Ishikawa (cell line): ENCODE results near the gene LYRM2.

Experiments
- CEBPB ChIP-seq: IDR thresholded peaks from 2 replicates; pipeline ENCODE4 v1.6.1; 2012
- CREB1 ChIP-seq: IDR thresholded peaks from 2 replicates; pipeline ENCODE4 v1.6.1; 2012; ENCODE audit warnings: low read depth
- EP300 ChIP-seq: IDR thresholded peaks from 2 replicates; pipeline ENCODE4 v1.6.1; 2012; ENCODE audit warnings: borderline replicate concordance
- FOXM1 ChIP-seq: IDR thresholded peaks from 2 replicates; pipeline ENCODE4 v1.6.1; 2012; ENCODE audit warnings: low read depth, borderline replicate concordance
- MAX ChIP-seq: IDR thresholded peaks from 2 replicates; pipeline ENCODE4 v1.6.1; 2012
- NFIC ChIP-seq: IDR thresholded peaks from 2 replicates; pipeline ENCODE4 v1.6.1; 2012
- RAD21 ChIP-seq: IDR thresholded peaks from 2 replicates; pipeline ENCODE4 v1.6.1; 2012; ENCODE audit warnings: low read depth
- REST ChIP-seq: IDR thresholded peaks from 2 replicates; pipeline ENCODE4 v1.6.1; 2012; ENCODE audit warnings: low read depth, mild to moderate bottlenecking
- TAF1 ChIP-seq: IDR thresholded peaks from 2 replicates; pipeline ENCODE4 v1.6.1; 2012; ENCODE audit warnings: low read depth, mild to moderate bottlenecking
- TCF12 ChIP-seq: IDR thresholded peaks from 2 replicates; pipeline ENCODE4 v1.6.1; 2012; ENCODE audit warnings: low read depth
- TEAD4 ChIP-seq: IDR thresholded peaks from 2 replicates; pipeline ENCODE4 v1.6.1; 2012
- YY1 ChIP-seq: IDR thresholded peaks from 2 replicates; pipeline ENCODE4 v1.6.1; 2012; ENCODE audit warnings: low read depth
- ZBTB7A ChIP-seq: IDR thresholded peaks from 2 replicates; pipeline ENCODE4 v1.6.1; 2012; ENCODE audit warnings: low read depth
- TF ChIP-seq, protein P1 (sequence below): IDR thresholded peaks from 2 replicates; pipeline ENCODE4 v1.6.1; 2012

Gene LYRM2

GRCh38 chr6:89562093-89562973, 76.2 kb downstream of the LYRM2 start:
- TF ChIP-seq CREB1 (no peak), EP300 (no peak), REST (no peak), TCF12 (no peak), CEBPB (no peak), NFIC (no peak), MAX (no peak), FOXM1 (no peak), RAD21 (no peak), ZBTB7A (no peak), TEAD4 (no peak)

GRCh38 chr6:89559487-89559886, 79.1 kb downstream of the LYRM2 start:
- TF ChIP-seq ZBTB7A (no peak), TCF12 (no peak), RAD21 (no peak), CREB1 (no peak), TEAD4 (peak; percentile 51; the same call in 1 of the 2 replicates), TAF1 (no peak), MAX (no peak), REST (peak; percentile 90)

- TF ChIP-seq TAF1 (no peak), FOXM1 (no peak), EP300 (no peak), TCF12 (no peak), MAX (no peak)
These were observed 82.7 kb downstream of the LYRM2 start for GRCh38 chr6:89555806-89556205.

GRCh38 chr6:89555031-89555430, 83.5 kb downstream of the LYRM2 start:
- TF ChIP-seq, protein P1, sequence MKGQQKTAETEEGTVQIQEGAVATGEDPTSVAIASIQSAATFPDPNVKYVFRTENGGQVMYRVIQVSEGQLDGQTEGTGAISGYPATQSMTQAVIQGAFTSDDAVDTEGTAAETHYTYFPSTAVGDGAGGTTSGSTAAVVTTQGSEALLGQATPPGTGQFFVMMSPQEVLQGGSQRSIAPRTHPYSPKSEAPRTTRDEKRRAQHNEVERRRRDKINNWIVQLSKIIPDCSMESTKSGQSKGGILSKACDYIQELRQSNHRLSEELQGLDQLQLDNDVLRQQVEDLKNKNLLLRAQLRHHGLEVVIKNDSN = no peak
- TF ChIP-seq YY1 = no peak
- TF ChIP-seq RAD21 = no peak
- no peak for TF ChIP-seq FOXM1

- TF ChIP-seq NFIC (no peak), CEBPB (no peak), CREB1 (no peak), REST (no peak), FOXM1 (no peak)
- TF ChIP-seq, protein P1 = peak; percentile 56
These were observed 84.4 kb downstream of the LYRM2 start for GRCh38 chr6:89554106-89554505.
